Germinal center (tissue), 1 donor: ENCODE results near the gene KISS1.

Experiments used
- DNase-seq: peaks from one replicate; pipeline ENCODE4 v3.0.0; 2012; ENCODE audit warnings: mixed read lengths, low spot score

KISS1 gene

GRCh38 chr1:204191456-204191855 is 4.8 kb downstream of the KISS1 start:
- no peak for DNase-seq

GRCh38 chr1:204190212-204191211 is 5.8 kb downstream of the KISS1 start:
- no peak for DNase-seq

GRCh38 chr1:204188959-204189639 is 7.2 kb downstream of the KISS1 start:
- no peak for DNase-seq

GRCh38 chr1:204186597-204186996 is 9.7 kb downstream of the KISS1 start:
- no peak for DNase-seq

GRCh38 chr1:204181116-204181515 is 15.2 kb downstream of the KISS1 start:
- no peak for DNase-seq

- DNase-seq: no peak
Measured at GRCh38 chr1:204180133-204180532, 16.2 kb downstream of the KISS1 start.

GRCh38 chr1:204178487-204179281 is 17.6 kb downstream of the KISS1 start:
- DNase-seq: no peak

GRCh38 chr1:204177133-204177532 is 19.2 kb downstream of the KISS1 start:
- DNase-seq: no peak

GRCh38 chr1:204176049-204176448 is 20.2 kb downstream of the KISS1 start:
- DNase-seq: no peak

GRCh38 chr1:204174958-204175357 is 21.3 kb downstream of the KISS1 start:
- no peak for DNase-seq

- no peak for DNase-seq
Measured at GRCh38 chr1:204172404-204173029, 23.8 kb downstream of the KISS1 start.

GRCh38 chr1:204171751-204172178 is 24.5 kb downstream of the KISS1 start:
- DNase-seq: no peak

GRCh38 chr1:204170494-204171155 is 25.7 kb downstream of the KISS1 start:
- DNase-seq: no peak

GRCh38 chr1:204169858-204170257 is 26.4 kb downstream of the KISS1 start:
- no peak for DNase-seq

- no peak for DNase-seq
Measured at GRCh38 chr1:204167730-204168129, 28.6 kb downstream of the KISS1 start.

- DNase-seq: no peak
Measured at GRCh38 chr1:204166219-204166618, 30.1 kb downstream of the KISS1 start, which contains the start of gene REN. Gene REN (minus strand): TSS chr1:204166337. CDS start chr1:204166293, 44 bp downstream.

- peak; percentile 77 for DNase-seq
Measured at GRCh38 chr1:204162494-204163074, 33.7 kb downstream of the KISS1 start.

- DNase-seq: no peak
Measured at GRCh38 chr1:204161609-204162493, 34.4 kb downstream of the KISS1 start.

GRCh38 chr1:204157962-204158361 is 38.3 kb downstream of the KISS1 start:
- no peak for DNase-seq

GRCh38 chr1:204155881-204156280 is 40.4 kb downstream of the KISS1 start:
- DNase-seq: no peak
